Measurements from ENCODE around the gene GRB2.
"Not testable (repeated sequence)": the region's sequence is repeated elsewhere in the genome, so short reads cannot be mapped to it uniquely, and the experiment has no call there.

GRB2 gene

DNA sequence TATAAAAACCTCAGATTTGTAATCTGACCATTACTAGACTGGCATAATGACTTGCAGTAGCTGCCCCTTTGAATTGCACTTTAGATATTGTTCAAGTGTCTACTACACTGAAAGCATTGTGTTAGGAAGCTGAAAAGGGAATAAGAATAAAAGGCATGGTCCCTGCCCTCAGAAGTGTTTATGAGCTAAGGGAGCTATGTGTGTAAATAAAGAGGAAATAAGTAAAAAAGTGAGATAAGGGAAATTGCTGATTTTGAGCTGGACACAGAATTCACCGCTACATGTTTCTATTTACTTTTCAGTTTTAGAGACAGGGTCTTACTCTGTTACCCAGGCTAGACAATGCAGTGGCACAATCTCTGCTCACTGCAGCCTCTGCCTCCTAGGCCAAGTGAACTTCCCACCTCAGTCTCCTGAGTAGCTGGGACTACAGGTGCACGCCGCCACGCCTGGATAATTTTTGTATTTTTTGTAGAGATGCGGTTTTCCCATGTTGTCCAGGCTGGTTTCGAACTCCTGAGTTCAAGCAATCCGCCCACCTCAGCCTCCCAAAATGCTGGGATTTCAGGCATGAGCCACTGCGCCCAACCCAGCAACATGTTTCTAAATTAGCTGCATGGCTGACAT is 57.0 kb downstream of the GRB2 start:
- DNase-seq: no peak

DNA sequence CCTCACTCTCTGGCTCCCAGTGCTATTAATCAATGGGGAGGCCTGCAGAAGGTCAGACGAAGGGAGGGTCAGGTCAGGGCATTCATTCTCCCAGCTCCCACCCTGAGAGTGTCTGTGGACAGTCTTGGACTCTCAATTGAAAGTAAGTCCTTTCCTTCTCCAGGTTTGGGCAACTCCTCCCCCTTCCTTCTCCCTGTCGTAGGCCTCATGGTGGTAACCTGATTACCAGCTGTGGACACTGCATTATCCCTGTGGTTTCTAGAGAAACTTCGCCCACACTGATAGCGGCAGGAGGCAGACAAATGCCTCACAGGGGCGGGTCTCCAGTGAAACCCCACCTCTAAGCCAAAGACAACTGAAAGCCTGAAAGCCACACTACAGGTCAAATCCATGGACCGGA is 58.6 kb downstream of the GRB2 start:
- no peak for DNase-seq

DNA sequence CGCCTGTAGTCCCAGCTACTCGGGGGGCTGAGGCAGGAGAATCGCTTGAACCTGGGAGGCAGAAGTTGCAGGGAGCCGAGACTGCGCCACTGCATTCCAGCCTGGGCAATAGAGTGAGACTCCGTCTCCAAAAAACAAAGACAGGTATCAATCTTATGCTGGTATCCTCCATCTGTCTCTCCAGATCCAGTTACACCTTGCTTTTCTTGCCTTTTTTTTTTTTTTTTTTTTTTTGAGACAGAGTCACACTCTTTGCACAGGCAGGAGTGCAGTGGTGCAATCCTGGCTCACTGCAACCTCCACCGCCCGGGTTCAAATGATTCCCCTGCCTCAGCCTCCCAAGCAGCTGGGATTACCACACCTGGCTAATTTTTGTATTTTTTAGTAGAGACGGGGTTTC is 59.1 kb downstream of the GRB2 start:
- DNase-seq: not testable (repeated sequence)

DNA sequence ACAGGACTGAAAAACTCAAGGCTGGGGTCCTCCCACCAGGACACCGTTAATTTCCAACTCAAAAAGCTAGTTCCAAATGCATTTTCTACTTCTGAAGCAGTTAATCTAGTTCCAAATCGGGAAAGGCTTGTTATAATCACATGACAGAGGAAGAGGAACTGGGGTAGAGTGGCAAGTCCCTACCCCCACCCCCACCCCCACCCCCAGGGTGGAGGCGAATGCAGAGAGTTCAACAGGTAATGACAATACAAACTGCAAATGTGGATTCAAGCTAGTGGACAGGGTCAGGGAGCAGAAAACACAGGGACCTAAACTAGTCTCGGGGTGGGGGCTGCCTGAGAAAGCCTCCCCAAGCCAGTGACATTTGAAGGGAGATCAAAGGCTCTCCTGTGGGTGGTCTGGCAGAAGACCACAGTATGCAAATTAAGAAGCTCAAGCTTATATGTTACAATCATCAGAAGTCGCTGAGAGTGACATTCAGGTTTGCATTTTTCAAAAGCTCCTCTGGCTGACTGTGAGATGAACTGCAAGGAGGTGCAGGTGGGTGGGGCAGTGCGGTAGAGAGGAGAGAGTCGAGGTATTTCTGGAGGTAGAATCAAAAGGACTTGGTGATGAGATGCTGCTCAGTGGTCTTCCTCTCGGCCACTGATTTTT is 59.8 kb downstream of the GRB2 start:
- no peak for DNase-seq

DNA sequence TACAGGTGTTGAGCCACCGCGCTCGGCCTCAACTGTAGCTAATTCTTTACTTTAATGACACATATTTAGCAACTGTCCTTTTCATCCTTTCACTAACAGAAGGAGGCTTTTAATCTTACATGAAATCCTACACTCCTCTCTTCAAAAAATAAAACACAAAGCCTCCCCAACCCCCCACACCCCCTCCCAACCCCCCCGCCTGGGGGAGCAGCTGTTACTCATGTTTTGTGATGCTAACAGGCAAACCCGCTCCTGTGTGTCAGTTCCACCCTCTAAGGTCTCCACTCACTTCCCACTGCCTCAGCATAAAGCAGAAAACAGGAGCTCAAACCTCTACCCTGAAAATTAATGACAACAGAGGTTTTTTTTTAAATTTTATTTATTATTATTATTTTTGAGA is 60.8 kb downstream of the GRB2 start:
- peak; percentile 50 for DNase-seq

DNA sequence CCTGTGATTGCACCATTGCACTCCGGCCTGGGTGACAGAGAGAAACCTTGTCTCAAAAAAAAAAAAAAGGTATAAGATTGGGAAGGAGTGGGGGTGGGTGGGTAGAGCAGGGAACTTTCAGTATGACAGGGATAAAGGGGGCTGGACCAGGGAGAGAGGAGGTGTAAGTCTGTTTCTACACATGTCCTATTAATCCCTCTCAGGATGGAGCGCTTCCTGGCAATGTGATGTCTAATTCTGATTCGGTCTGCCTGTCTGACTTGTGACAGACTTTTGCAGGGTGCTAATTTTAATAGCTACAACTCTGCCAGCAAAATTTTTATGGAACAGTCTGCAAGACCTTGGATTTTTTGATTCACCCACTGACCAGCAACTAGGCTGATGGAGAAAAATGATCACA is 62.5 kb downstream of the GRB2 start:
- no peak for DNase-seq

DNA sequence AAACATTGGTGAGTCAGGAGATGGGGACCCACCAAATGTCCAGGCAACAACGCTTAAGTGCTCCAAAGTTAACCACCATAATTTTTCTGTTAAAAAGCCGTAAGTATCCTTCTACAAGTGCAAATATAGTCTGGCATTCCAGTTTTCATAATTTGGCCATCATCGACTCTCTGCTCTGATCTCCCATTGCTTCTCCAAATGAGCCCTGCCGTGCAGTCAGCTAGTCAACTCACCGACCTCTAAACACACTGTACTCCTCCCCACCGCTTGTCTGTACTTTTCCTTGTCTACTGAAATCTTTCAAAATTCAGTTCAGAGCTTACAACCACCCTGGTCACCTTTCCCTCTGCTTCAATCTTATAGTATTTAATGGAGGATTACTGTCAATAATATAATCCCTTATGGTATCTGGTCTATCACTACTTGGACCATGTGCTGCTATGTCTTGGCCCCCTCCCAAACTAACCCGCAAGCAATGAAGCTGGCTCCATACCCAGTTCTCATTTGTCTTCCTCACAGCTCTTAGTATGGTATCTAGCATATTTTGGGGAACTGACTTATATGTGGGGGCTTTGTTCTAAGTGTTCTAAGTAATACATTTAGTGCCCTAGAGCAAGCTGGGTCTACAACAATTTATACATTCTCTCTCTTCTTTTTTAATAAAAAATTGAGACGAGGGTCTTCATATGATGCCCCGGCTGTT is 63.5 kb downstream of the GRB2 start:
- DNase-seq: peak; percentile 25

DNA sequence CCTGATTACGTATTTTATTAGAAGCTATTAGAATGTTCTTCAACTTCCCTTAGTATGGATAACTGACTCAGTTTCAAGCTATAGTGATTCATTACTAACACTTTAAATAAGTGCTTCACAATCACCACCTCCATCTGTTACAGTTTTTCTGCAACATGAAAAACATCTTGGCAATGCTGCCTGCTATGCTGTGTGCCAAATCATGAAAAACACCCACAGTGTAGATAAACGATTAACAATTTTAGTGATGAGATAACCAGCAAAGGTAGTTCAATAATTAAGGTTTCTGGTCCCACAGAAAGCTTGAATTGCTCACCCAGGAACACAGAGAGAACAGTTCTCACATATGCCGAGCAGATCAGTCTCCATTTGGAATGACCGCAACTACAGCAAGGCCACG is 64.8 kb downstream of the GRB2 start:
- DNase-seq: no peak

DNA sequence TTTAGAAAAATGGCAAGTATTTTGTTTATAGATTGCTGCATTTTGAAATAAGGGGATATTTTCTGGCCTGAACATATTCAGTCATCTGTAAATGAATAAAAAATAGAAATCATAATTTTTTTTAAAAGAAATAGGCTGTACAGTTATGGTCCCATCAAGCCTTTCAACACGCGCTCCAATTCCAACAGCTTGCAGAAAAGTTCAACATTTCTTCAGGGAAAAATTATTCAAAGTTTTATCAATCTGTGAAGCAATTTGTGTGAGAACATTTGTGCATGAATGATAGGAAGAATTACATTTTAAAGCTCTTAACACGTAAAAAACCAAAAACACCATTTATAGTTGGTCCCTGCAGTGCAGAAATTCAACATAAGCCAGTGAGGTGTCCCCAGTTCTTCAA is 65.5 kb downstream of the GRB2 start:
- no peak for DNase-seq

DNA sequence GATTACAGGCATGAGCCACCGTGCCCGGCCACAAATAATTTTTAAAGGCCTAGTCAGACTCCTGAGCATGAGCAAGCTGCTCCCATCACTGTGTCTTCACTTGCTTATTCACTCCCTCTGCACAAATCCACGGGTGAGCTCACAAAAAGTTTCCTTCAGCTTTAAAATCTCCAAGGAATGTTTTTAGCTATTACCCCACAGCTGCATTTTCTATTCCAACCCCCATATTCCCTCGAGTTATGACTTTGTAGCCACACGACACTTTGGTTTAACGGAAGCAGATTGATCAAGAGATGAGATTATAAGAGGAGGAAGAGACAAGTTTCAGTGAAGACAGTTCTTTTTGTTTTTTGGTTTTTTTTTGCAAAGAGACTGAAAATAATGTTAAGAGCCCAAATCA is 67.1 kb downstream of the GRB2 start:
- no peak for DNase-seq

DNA sequence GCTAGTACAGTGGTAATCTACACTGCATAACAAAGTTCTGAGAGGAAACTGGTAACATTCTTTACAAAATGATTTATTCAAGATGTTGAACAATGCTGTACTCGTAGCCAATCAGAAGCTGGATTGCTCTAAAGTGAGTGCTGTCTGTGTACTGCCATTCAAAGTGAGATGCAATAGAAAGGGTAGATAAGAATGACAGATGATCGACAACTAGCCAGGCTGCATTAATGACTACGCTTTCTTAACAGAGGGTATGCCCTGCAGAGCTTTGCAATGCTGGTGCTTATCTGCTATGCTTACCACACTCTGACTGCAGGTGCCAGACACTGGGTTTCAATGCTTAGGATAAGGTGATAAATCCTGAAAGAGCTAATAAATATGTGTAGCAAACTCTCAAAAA is 70.2 kb downstream of the GRB2 start:
- no peak for DNase-seq

DNA sequence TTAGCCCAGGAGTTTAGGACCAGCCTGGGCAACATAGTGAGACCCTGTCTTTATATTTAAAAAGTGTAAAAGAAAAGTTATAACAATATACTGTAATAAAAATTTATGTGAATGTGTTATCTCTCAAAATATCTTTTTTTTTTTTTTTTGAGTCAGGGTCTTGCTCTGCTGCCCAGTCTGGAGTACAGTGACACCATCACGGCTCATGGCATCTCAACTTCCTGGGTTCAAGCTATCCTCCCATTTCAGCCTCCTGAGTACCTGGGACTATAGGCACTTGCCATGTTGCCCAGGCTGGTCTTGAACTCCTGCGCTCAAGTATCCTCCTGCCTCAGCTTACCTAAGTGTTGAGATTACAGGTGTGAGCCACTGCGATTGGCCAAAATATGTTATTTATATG is 70.8 kb downstream of the GRB2 start:
- DNase-seq: no peak

DNA sequence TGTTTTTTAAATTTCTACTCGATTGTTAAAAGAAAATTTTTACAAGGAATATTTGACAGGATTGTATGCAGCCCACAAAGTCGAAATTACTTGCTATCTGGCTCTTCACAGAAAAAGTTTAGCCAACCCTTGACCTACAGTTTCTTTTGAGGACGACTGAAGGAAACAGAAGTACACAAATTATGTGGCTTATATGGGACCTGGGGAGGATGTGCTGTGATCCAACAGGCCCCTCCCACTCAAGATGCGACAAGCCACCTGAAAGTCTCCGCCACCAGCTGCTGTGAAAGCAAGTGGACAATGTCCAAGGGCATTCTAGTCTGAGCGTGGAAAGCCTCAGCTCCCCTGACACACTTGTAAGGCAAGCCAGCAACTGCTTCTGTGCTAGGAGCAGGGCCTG is 73.8 kb downstream of the GRB2 start:
- DNase-seq: no peak

DNA sequence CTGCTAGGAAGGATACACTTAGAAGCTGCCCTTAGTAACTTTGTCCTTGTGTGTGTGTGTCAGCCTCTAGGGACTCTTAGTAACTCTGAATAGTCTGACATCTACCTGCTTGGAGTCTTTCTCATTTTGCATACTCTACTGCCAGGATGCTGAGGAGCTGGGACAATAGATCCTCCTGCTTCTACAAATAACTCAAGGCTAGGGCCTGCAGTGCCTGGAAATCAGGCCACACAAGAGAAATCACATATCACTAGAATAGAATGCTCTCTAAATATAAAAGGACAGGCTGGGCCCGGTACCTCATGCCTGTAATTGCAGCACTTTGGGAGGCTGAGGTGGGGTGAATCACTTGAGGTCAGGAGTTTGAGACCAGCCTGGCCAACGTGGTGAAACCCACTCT is 77.7 kb downstream of the GRB2 start:
- no peak for DNase-seq

DNA sequence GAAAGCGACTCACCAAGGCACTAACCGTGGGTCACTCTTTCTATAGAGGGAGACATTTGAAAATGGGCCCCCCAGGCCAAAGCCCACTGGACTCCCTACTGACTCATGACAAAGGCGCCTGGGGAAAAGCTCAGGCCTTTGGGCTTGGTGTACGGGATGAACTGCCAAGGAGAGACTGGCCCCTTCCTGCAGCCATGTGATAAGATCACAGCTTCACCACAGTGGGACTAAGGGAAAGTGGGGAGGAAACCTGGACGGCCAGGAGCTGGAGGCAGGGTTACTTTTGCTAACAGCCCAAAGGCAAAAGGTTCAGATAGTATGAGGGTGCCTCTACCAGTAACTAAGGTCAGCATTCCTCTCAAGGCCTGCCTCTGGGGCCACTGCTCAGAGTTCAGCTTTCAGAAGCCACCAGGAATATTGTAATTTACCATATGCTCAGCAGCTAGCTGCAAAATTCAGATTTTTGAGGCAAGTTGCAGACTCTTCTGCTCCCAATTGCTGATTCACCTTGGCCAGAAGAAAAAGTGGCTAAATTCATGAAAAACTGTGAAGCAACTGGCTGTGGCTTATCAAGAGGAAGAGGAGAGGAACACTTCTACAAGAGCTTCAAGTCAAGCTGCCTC is 79.1 kb downstream of the GRB2 start:
- DNase-seq: no peak

DNA sequence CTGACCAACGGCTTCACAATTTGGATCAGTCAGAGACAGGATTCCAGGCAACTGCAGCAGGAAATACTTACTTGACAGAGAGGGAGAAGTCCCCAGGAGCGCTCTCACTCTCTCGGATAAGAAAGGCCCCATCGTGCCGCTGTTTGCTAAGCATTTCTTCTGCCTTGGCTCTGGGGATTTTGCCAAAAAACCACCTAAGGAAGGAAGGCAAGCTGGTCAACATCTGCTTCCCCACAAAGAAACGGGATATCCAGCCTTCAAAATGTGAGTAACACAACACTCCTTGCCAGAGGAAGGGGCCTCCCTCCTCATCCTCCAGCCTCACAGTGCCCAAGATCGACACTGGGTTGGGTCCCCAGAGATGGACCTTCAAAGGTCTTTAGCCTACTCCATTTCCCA is 79.7 kb downstream of the GRB2 start:
- no peak for DNase-seq

DNA sequence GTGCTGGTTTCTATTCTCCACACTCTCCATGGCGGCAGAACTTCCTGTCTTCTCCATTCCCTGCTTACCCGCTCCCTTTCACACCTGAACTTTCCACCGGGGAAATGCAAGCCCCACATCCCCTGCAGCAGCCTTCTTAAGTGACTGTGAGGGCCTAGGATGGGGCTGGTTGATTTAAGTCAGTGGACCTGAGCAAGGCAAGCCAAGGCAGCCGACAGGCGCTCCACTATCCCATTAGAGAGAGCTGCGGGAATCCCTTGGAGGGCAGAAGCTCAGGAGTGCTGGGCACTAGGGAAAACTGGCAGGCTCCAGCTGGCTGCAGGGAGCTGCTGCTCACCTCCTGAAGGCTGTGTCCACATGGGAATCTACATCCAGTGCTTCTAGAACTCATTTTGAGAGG is 80.1 kb downstream of the GRB2 start:
- DNase-seq: no peak

DNA sequence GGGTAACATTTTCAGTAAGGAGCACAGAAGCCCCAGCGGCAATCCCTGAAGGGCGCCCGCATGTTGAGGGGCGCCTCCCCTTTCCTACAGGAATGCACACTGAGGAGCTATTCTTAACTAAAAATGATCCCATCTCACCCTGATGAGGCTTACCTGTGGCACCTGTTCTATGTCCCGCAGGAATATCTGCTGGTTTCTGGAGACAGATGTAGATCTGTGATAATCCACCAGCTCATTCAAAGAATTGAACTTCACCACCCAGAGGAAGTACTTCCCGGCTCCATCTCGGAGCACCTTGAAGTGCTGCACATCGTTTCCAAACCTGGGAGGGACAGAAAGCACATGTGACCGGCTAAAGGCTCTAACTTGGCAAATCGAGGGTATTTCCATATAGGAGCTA is 84.0 kb downstream of the GRB2 start:
- no peak for DNase-seq

DNA sequence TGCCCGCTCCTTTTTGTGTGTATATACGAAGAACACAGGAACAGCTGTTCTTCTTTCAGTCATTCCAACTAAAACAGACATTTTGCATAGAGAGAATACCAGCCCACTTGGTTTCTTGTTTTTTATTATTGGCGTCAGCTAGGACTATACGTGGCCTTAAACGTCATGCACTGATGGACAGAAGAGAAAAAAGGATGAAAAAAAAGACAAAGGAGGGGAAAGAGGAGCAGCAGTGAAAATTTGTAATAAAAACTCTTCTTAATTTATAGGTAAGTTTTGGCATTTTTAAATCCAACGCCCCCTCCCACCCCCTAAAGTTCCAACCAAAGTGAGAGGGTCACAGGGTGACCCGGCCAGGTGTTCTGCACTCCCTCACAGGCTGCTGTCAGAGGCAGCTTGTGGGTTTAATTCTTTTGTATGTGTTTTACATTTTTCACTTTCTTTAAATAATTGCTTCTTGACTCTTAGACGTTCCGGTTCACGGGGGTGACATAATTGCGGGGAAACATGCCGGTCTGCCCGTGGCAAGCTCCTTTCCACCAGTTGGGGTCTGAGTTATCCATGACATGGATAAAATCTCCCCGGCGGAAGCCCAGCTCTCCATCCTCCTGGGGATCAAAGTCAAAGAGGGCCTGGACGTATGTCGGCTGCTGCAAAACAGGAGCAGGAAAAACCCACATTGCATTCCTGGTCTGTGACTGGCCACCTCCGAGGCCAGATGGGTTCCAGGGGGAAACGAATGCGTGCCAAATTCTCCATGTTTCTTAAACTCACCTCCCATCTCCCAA is 85.4 kb downstream of the GRB2 start:
- DNase-seq: no peak

DNA sequence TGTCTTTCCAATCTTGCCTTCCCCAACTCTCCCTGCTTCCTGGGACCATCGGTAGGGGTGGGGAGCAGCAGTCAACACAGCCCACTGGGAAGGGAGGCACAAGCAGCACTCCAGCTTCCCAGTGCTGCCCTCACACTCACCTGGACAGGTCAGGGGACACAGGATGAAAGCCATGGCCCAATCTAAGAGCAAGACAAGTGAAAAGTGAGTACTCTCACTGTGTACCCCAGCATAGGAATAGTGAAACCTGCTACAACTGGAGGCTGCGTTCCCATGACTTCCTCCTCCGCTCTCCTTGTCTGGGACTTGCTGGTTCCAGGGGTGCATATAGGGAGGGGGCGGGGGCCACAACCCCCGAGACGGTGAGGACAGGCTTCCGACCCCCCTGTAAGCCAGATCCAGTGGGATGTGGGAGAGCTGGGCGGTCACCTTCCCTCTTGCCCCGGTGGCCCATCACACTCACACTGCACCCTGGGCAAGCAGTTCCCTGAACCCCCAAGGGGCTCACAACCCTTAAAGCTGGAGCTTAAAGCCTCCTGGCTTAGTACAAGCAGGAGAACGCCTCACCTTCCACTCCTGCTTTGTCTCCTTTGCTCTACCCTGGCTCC is 86.8 kb downstream of the GRB2 start:
- no peak for DNase-seq

DNA sequence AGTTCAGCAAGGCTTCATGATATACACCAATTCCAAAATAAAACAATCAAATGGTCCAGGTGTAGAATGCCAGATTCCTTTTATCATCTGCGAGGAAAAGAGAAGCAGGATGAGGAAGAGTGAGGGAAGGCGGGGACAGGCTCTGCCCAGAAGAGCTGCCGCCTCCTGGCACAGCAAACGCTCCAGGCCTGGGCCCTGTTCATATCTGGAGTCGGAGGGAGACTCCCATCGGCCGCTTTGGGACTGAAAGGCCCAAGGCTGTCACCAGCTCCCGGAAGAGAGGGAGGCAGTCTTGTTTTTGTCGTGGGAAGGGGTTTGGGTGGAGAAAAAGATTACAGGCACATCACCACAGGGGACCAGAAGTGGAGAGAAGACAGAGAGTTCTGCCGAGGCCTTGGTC is 87.3 kb downstream of the GRB2 start:
- no peak for DNase-seq

DNA sequence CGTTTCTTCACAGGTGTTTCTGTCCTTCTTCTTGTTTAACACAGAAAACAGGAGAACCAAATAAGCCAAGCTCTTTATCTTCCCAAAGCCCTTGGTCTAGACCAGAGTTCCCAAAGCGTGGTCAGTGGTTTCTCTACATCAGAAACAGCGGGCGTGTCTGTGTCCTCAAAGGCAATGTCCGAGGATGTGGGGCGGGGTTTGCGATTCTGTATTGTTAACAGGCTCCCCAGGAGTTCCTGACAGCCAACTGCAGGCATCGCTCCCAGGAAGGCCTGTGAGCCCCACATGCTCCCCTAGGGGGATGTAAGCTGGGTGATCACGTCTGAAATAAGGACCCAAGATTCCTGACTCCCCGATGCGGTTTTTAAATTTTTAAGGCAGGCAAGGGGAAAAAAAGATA is 87.8 kb downstream of the GRB2 start:
- no peak for DNase-seq

DNA sequence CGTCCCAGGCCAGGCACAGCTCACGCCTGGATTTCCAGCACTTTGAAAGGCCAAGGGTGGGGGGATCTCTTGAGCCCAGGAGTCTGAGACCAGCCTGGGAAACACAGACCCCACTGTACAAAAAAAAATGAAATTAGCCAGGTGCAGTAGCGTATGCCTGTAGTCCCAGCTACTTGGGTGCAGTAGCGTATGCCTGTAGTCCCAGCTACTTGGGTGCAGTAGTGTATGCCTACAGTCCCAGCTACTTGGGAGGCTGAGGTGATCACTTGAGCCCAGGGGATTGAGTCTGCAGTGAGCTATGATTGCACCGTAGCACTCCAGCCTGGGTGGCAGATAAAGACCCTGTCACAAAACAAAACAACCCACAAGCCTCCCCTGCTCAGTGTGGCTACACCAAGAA is 89.2 kb downstream of the GRB2 start:
- no peak for DNase-seq

Measured in activated CD8-positive, alpha-beta memory T cell treated with anti-CD3 and anti-CD28 coated beads, Interleukin-2, amount 50 U/mL, for 48 hours (primary cell).